Sigmoid colon (tissue), 7 donors: ENCODE results near the gene FIBIN. TPM values are rescaled to one million over a fixed set of nuclear protein-coding genes. Genes with fewer than 3 reads are reported as not detected.
"Not testable (repeated sequence)": the region's sequence is repeated elsewhere in the genome, so short reads cannot be mapped to it uniquely, and the experiment has no call there.

Experiments
- DNase-seq: peaks from one replicate; pipeline ENCODE4 v3.0.0-alpha.2; 2019
- H3K27ac ChIP-seq, 4 donors: fragments of 200-600 bp; sonication (generic); one replicate each; pipeline ENCODE4 v1.5.1; 2016 to 2019; ENCODE audit warnings: mild to moderate bottlenecking in 1 of 4
- H3K27me3 ChIP-seq, 3 donors: fragments of 200-600 bp; sonication (generic); one replicate each; pipeline ENCODE4 v1.5.1; 2019; ENCODE audit warnings: mild to moderate bottlenecking in 1 of 3
- H3K36me3 ChIP-seq, 4 donors: fragments of 200-600 bp; sonication (generic); one replicate each; pipeline ENCODE4 v1.5.1; 2016 to 2019
- H3K4me1 ChIP-seq, 4 donors: fragments of 200-600 bp; sonication (generic); one replicate each; pipeline ENCODE4 v1.5.1; 2017 to 2019
- H3K4me3 ChIP-seq, 4 donors: fragments of 200-600 bp; sonication (generic); one replicate each; pipeline ENCODE4 v1.5.1; 2017 to 2019; ENCODE audit warnings: mild to moderate bottlenecking in 2 of 4, moderate library complexity in 1 of 4
- H3K9me3 ChIP-seq, 4 donors: fragments of 200-600 bp in 3 of 4; sonication (generic) in 3 of 4; one replicate each; pipeline versions ENCODE4 v1.5.1 to v1.6.1; 2013 to 2019
- EP300 ChIP-seq, 4 donors: sonication (generic); formaldehyde crosslinking; IDR thresholded peaks; one replicate each; pipeline ENCODE4 v1.6.1; 2017; ENCODE audit warnings: antibody characterized with exemption in 4 of 4
- POLR2A ChIP-seq, 2 donors: fragments of 450-650 bp; IDR thresholded peaks; one replicate each; pipeline ENCODE4 v1.6.1; 2016; ENCODE audit warnings: antibody characterized with exemption in 2 of 2, mild to moderate bottlenecking in 2 of 2, moderate library complexity in 2 of 2
- POLR2AphosphoS5 ChIP-seq, 4 donors: sonication (generic); formaldehyde crosslinking; IDR thresholded peaks; one replicate each; pipeline ENCODE4 v1.6.1; 2017; ENCODE audit warnings: antibody characterized with exemption in 4 of 4
- WGBS, 2 donors: extraction: QIAGEN DNeasy Blood & Tissue Kit; methylation state at CpG; one replicate each; pipeline ENCODE4 v1.1.7; 2013; 5-methylcytosine and 5-hydroxymethylcytosine counted together
- intact Hi-C: fragments of 100-400 bp; cut with DNase I; formaldehyde crosslinking; loops from one replicate; pipeline ENCODE4 v1.15.1; 2023
- polyA plus RNA-seq, 3 donors: library from polyadenylated mRNA; stranded (reverse); fragments of 200-250 nt; gene quantifications; one replicate each; pipeline ENCODE4 v1.2.3, GENCODE V29; 2013
- total RNA-seq, 4 donors: library from RNA; depleted of rRNA; stranded (reverse); fragments of >200 nt; gene quantifications; one replicate each; pipeline ENCODE4 v1.1.0, GENCODE V29; 2016
- TF ChIP-seq, protein P1 (sequence below), 4 experiments: fragments of 450-650 bp in 3 of 4; fragments of 200-600 bp in 1 of 4; IDR thresholded peaks; one replicate each; pipeline ENCODE4 v1.5.1; 2016 to 2019; ENCODE audit warnings: antibody characterized with exemption in 4 of 4, mild to moderate bottlenecking in 3 of 4, moderate library complexity in 2 of 4
- donor health status: healthy with polysubstance abuse.
- donor health status: Bipolar disorder and iron deficiency.
- donor health status: healthy.

FIBIN gene
- total and polyA plus RNA-seq, 7 donors, result 0.46 to 54.6 (median 29.1) TPM

DNA sequence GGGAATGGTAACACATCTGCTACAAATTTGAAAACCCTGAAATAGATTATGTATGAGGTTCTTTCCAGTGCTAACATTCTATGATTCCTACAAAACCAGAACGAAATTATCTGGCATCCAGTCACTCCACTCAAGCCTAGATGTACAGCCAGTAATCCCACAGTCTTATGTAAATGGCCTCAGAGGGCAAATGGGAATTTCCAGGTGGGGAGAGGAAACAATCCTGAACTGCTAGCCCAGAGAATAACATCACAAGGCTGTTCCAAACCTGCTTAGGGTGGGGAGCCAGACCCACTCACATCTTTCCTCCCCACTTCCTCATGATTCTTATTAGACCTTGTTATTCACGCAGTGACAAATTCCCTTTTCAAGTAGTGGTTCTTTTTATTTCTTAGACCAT, 3.5 kb downstream of the FIBIN start:
- 66 to 72% methylated on average over 2 of the region's 2 CpGs for WGBS, 2 donors
- Histone ChIP-seq H3K4me3 (peak overlapping the region in 2 of 4 donors; percentile 62 to 70), H3K27me3 (no peaks in the 10 kb centered on the region), H3K36me3 (no peaks in the 10 kb centered on the region), H3K4me1 (peaks cover 3 to 68% (median 52%) of the 10 kb centered on the region in 4 donors), H3K27ac (peak overlapping the region; percentile 39 to 89 (median 88)), H3K9me3 (no peaks in the 10 kb centered on the region)
- TF ChIP-seq POLR2A (IDR thresholded peaks at IDR 0.05), result no peak
- DNase-seq, result no peak
- intact Hi-C loops, result loop anchor here (10.0 kb wide), 1 partner anchor 153 kb away; no protein-coding TSS in a partner anchor

DNA sequence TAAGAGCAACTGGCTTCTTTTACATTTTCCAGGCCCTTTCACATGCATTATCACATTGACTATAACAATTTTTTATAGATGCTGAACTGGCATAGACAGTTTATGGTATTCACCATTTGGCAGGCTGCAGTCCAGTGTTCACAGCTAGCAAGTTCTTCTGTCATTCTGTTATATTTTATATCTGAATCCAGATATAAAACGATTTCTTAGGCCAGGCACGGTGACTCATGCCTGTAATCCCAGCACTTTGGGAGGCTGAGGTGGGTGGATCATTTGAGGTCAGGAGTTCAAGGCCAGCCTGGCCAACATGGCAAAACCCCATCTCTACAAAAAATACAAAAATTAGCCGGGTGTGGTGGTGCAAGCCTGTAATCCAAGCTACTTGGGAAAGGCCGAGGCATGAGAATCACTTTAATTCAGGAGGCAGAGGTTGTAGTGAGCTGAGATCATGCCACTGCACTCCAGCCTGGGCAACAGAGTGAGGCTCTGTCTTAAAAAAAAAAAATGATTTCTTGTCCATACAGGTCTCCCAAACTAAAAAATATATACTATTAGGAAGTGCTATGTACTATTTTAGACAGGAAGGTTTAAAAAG, 7.3 kb downstream of the FIBIN start:
- 28 to 60% methylated on average over 4 of the region's 4 CpGs for WGBS, 2 donors
- H3K27me3 ChIP-seq, DNase-seq, H3K36me3 ChIP-seq, H3K4me3 ChIP-seq, H3K9me3 ChIP-seq: not testable (repeated sequence)
- H3K4me1 ChIP-seq, result peaks cover 3 to 59% (median 53%) of the 10 kb centered on the region in 4 donors
- H3K27ac ChIP-seq, result peak overlapping the region; percentile 27 to 89 (median 72)
- intact Hi-C loops, result loop anchor here (10.0 kb wide), 1 partner anchor 124 kb away; no protein-coding TSS in a partner anchor
- TF ChIP-seq POLR2AphosphoS5 (IDR thresholded peaks at IDR 0.05), result peak in 3 of 4 donors; percentile 6 to 22 (median 18)

DNA sequence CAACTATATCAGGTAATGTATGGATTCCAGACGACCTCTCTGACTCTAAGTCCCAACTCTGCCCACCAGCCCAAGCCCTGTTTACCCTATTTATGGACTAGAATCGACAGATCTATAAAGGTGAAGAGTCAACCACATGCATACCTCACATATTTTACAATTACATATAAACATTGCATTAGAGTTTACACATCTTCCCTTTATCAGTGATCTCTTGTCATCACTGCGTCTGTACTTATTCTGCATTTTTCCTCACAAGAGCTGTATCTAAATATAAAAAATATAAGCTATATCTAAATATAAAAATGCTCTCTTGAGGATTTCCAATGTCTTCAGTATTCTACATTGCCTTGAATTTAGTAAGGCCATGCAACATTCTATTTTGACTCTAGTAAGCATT, 8.5 kb downstream of the FIBIN start:
- no peak for TF ChIP-seq EP300 (IDR thresholded peaks at IDR 0.05)
- TF ChIP-seq POLR2AphosphoS5 (IDR thresholded peaks at IDR 0.05), result no peak
- TF ChIP-seq, protein P1, sequence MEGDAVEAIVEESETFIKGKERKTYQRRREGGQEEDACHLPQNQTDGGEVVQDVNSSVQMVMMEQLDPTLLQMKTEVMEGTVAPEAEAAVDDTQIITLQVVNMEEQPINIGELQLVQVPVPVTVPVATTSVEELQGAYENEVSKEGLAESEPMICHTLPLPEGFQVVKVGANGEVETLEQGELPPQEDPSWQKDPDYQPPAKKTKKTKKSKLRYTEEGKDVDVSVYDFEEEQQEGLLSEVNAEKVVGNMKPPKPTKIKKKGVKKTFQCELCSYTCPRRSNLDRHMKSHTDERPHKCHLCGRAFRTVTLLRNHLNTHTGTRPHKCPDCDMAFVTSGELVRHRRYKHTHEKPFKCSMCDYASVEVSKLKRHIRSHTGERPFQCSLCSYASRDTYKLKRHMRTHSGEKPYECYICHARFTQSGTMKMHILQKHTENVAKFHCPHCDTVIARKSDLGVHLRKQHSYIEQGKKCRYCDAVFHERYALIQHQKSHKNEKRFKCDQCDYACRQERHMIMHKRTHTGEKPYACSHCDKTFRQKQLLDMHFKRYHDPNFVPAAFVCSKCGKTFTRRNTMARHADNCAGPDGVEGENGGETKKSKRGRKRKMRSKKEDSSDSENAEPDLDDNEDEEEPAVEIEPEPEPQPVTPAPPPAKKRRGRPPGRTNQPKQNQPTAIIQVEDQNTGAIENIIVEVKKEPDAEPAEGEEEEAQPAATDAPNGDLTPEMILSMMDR (IDR thresholded peaks at IDR 0.05), result no peak
- TF ChIP-seq POLR2A (IDR thresholded peaks at IDR 0.05), result no peak
- H3K4me1 ChIP-seq, result peaks cover 3 to 47% (median 41%) of the 10 kb centered on the region in 4 donors
- DNase-seq, result no peak
- H3K27ac ChIP-seq, result peak overlapping the region in 2 of 4 donors; percentile 55 to 89
- intact Hi-C loops, result loop anchor here (10.0 kb wide), 1 partner anchor 122 kb away; no protein-coding TSS in a partner anchor
- 53 to 66% methylated on average over 3 of the region's 3 CpGs for WGBS, 2 donors
- no peaks in the 10 kb centered on the region for H3K9me3 ChIP-seq
- no peaks in the 10 kb centered on the region for H3K36me3 ChIP-seq
- no peak overlapping the region for H3K4me3 ChIP-seq
- no peaks in the 10 kb centered on the region for H3K27me3 ChIP-seq

DNA sequence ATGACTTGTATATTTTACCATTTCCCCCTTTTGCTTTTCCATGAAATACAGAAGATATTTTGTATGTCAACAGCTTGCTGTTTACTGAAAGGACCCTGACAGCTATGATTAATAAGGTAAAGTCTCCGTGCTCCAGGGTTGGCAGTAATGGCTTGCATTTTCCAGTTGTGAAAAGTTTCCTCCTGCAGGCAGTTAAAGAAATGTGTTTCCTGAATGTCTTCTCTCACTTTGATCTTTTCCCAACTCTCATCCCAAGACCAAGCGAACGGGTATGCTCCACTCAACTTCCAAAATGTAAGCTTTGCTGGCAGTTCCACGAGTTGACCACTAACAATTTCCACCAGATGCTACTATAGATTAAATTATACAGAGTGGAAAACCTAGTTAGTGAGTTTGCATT, 8.9 kb downstream of the FIBIN start:
- Histone ChIP-seq H3K27me3 (no peaks in the 10 kb centered on the region), H3K27ac (no peak overlapping the region), H3K36me3 (no peaks in the 10 kb centered on the region), H3K4me1 (peaks cover 3 to 44% (median 37%) of the 10 kb centered on the region in 4 donors), H3K4me3 (no peak overlapping the region), H3K9me3 (no peaks in the 10 kb centered on the region)
- intact Hi-C loops, result loop anchor here (10.0 kb wide), 1 partner anchor 122 kb away; no protein-coding TSS in a partner anchor
- whole genome bisulfite sequencing, 2 donors, result 52 to 70% methylated on average over 4 of the region's 4 CpGs
- no peak for TF ChIP-seq EP300 (IDR thresholded peaks at IDR 0.05)
- no peak for TF ChIP-seq POLR2AphosphoS5 (IDR thresholded peaks at IDR 0.05)
- TF ChIP-seq, protein P1 (IDR thresholded peaks at IDR 0.05), result no peak
- TF ChIP-seq POLR2A (IDR thresholded peaks at IDR 0.05), result no peak
- no peak for DNase-seq

DNA sequence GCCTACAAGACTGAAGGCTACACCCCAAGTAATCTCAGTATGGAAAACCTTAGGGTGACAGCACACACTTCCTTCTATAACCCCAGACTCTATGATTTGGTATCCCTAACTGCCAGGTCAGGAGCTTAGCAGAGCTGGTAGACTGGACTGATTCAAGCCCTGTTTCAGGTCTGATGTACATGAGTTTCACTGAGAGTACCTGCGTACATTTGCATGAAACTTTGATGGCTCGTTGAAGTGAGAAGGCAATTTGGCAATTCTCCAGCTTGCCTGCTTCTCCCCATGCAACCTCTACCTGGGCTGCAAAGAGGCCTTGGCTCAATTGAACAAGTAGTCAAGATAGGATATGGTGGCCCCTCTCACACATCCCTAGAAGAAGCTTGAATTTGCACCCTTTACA, 10.2 kb downstream of the FIBIN start:
- TF ChIP-seq, protein P1 (IDR thresholded peaks at IDR 0.05), result no peak
- TF ChIP-seq EP300 (IDR thresholded peaks at IDR 0.05), result no peak
- TF ChIP-seq POLR2AphosphoS5 (IDR thresholded peaks at IDR 0.05), result no peak
- no peak for TF ChIP-seq POLR2A (IDR thresholded peaks at IDR 0.05)
- Histone ChIP-seq H3K4me3 (no peak overlapping the region), H3K27ac (no peak overlapping the region), H3K36me3 (no peaks in the 10 kb centered on the region), H3K27me3 (no peaks in the 10 kb centered on the region), H3K9me3 (no peaks in the 10 kb centered on the region), H3K4me1 (peaks cover 0 to 35% (median 26%) of the 10 kb centered on the region in 4 donors)
- no peak for DNase-seq
- intact Hi-C loops, result loop anchor here (10.0 kb wide), 1 partner anchor 121 kb away; no protein-coding TSS in a partner anchor
- 82 to 90% methylated on average over 2 of the region's 2 CpGs for WGBS, 2 donors
